Activated CD8-positive, alpha-beta memory T cell treated with anti-CD3 and anti-CD28 coated beads for 24 hours (primary cell): Measurements from ENCODE around the gene IL4R.
"Not testable (repeated sequence)": the region's sequence is repeated elsewhere in the genome, so short reads cannot be mapped to it uniquely, and the experiment has no call there.

Experiments
- DNase-seq: peaks from one replicate; pipeline ENCODE4 v3.0.0-alpha.2; 2020

Gene IL4R

GRCh38 chr16:27316038-27316680 is 2.4 kb downstream of the IL4R start:
- DNase-seq = peak; percentile 57

- peak; percentile 56 for DNase-seq
These were observed 3.5 kb downstream of the IL4R start for GRCh38 chr16:27317320-27317719.

GRCh38 chr16:27317738-27318391 is 4.1 kb downstream of the IL4R start:
- peak; percentile 54 for DNase-seq

GRCh38 chr16:27318392-27319256 is 4.8 kb downstream of the IL4R start:
- DNase-seq = peak; percentile 87

GRCh38 chr16:27319257-27319965 is 5.6 kb downstream of the IL4R start:
- DNase-seq = no peak

- DNase-seq = no peak
These were observed 6.7 kb downstream of the IL4R start for GRCh38 chr16:27320261-27321012.

GRCh38 chr16:27321013-27321915 is 7.5 kb downstream of the IL4R start:
- DNase-seq = no peak

GRCh38 chr16:27322858-27323780 is 9.3 kb downstream of the IL4R start:
- DNase-seq = no peak

- no peak for DNase-seq
These were observed 10.2 kb downstream of the IL4R start for GRCh38 chr16:27323781-27324561.

- DNase-seq = no peak
These were observed 11.1 kb downstream of the IL4R start for GRCh38 chr16:27324851-27325301.

- DNase-seq = no peak
These were observed 12.0 kb downstream of the IL4R start for GRCh38 chr16:27325736-27326135.

- DNase-seq = no peak
These were observed 12.5 kb downstream of the IL4R start for GRCh38 chr16:27326251-27326650.

GRCh38 chr16:27326738-27327585 is 13.2 kb downstream of the IL4R start:
- peak; percentile 70 for DNase-seq

GRCh38 chr16:27327586-27327915 is 13.8 kb downstream of the IL4R start:
- DNase-seq = no peak

- no peak for DNase-seq
These were observed 15.2 kb downstream of the IL4R start for GRCh38 chr16:27328937-27329336.

- not testable (repeated sequence) for DNase-seq
These were observed 15.8 kb downstream of the IL4R start for GRCh38 chr16:27329376-27330079.

GRCh38 chr16:27330542-27330941 is 16.8 kb downstream of the IL4R start:
- DNase-seq = no peak

GRCh38 chr16:27332105-27332504 is 18.3 kb downstream of the IL4R start:
- no peak for DNase-seq
